ENCODE data around the gene MDFIC2. TPM values are rescaled to one million over a fixed set of nuclear protein-coding genes. Genes with fewer than 3 reads are reported as not detected.

The MDFIC2 gene
- total RNA-seq, 1 donor from 2014 or later: not detected

DNA sequence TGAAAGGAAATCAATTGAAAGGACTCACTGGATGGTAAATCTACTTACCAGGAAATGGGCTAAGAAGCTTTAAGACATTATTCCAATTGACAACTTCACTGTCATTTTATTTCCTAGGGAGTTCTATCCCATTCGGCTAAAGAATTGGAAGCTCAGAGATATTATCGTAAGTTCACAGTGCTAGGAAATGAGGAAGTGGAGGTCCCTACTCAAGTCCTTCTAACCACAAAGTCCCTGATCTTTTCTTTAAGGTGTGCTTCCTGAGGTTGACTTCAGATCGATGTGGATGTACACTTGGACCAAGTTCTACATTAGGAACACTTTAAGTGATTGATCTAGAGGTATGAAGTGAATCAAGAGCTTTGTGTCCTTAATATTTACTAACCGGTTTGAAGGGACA, 63.6 kb downstream of the MDFIC2 start:
- TF ChIP-seq, protein P1, sequence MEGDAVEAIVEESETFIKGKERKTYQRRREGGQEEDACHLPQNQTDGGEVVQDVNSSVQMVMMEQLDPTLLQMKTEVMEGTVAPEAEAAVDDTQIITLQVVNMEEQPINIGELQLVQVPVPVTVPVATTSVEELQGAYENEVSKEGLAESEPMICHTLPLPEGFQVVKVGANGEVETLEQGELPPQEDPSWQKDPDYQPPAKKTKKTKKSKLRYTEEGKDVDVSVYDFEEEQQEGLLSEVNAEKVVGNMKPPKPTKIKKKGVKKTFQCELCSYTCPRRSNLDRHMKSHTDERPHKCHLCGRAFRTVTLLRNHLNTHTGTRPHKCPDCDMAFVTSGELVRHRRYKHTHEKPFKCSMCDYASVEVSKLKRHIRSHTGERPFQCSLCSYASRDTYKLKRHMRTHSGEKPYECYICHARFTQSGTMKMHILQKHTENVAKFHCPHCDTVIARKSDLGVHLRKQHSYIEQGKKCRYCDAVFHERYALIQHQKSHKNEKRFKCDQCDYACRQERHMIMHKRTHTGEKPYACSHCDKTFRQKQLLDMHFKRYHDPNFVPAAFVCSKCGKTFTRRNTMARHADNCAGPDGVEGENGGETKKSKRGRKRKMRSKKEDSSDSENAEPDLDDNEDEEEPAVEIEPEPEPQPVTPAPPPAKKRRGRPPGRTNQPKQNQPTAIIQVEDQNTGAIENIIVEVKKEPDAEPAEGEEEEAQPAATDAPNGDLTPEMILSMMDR (IDR thresholded peaks at IDR 0.05): no peak
- Histone ChIP-seq H3K4me3 (no peak overlapping the region), H3K36me3 (no peaks in the 10 kb centered on the region), H3K9me3 (no peaks in the 10 kb centered on the region), H3K27ac (no peak overlapping the region), H3K27me3 (no peaks in the 10 kb centered on the region), H3K4me1 (no peaks in the 10 kb centered on the region)
- no peak for DNase-seq (ENCODE audit: extremely low spot score in 2 of 2)
- intact Hi-C loops (cut with DNase I): no loop called here

DNA sequence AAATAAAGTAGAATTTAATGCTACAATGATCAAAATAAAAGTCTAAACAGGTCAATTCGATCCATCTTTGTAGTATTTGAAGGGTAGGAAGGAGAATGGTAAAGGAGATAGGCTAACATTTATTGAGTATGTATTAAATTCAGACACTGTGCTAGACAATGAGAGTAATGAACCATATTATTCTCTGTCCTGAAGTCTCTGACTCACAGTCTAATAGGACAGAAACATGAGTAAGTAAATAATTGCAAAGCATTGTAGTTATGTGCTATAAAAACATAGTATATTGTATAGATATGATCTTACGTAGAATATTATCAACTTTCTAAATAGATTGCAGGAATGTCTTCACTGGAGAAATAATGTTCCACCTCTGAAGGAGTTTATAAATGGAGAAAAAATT, 64.5 kb downstream of the MDFIC2 start:
- H3K9me3 ChIP-seq: no peaks in the 10 kb centered on the region
- DNase-seq (ENCODE audit: extremely low spot score in 2 of 2): no peak
- H3K4me1 ChIP-seq: no peaks in the 10 kb centered on the region
- no peaks in the 10 kb centered on the region for H3K27me3 ChIP-seq
- H3K27ac ChIP-seq: no peak overlapping the region
- intact Hi-C loops (cut with DNase I): no loop called here
- no peak overlapping the region for H3K4me3 ChIP-seq
- H3K36me3 ChIP-seq: no peaks in the 10 kb centered on the region
- TF ChIP-seq POLR2AphosphoS5 (IDR thresholded peaks at IDR 0.05; ENCODE audit: insufficient read depth in 1 of 2, low read depth in 1 of 2) (no peak), POLR2A (IDR thresholded peaks at IDR 0.05) (no peak)
- TF ChIP-seq, protein P1 (IDR thresholded peaks at IDR 0.05): no peak

DNA sequence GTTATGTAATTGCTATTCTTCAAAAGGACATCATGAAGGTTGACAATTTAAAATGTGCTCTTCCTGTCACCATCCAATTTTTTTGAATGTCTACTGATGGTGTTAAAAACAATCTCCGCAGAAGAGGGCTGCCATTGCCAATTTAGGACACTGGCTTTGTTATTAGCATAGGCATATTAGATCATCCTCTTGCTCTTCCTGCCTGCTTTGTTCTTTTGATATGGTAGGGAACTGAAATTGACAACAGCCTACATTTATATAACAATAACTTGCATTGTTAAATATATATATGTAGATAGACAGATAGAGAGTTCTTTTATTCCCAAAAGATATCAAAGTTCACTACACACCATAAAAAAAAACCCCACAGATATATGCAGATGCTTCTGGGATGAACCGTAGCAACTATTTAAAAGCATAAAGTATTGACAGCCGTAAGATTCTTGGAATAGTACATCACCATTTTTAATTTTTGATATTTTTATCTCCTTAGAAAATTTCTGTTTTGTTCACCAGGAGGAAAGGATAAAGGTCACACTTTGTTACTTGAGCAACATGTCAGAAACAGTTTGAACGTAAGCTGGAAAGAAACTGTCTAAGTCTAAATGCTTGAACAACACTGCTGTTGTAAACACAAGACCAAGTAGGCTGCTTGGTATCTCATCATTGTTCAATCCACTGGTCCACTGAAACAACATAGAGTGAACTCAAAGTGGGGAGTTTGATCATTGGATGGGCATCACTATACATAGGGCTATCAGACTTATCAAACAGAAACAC, 66.5 kb downstream of the MDFIC2 start:
- Histone ChIP-seq H3K36me3 (no peaks in the 10 kb centered on the region), H3K27ac (no peak overlapping the region), H3K4me3 (no peak overlapping the region), H3K4me1 (no peaks in the 10 kb centered on the region), H3K9me3 (no peaks in the 10 kb centered on the region), H3K27me3 (no peaks in the 10 kb centered on the region)
- intact Hi-C loops (cut with DNase I): no loop called here
- TF ChIP-seq, protein P1 (IDR thresholded peaks at IDR 0.05): no peak
- no peak for TF ChIP-seq POLR2AphosphoS5 (IDR thresholded peaks at IDR 0.05; ENCODE audit: insufficient read depth in 1 of 2, low read depth in 1 of 2)
- no peak for TF ChIP-seq POLR2A (IDR thresholded peaks at IDR 0.05)
- no peak for DNase-seq (ENCODE audit: extremely low spot score in 2 of 2)

DNA sequence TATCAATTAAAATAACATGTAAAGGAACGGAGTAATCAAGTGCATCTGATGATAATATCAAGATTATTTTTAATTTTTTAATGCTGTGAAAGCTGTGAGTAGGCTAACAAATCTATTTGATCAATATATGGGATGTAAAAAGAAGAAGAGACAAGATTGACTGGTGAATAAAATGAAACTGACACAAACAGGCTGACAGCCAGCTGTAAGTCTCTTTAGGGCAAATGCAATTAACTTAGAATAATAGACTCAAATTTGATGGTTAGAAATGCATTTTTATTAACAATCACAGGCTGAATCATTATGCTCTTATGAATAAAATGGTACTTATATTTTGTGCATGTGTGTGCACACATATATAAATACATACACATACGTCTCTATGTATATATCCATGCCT, 68.0 kb downstream of the MDFIC2 start:
- Histone ChIP-seq H3K27me3 (no peaks in the 10 kb centered on the region), H3K4me3 (no peak overlapping the region), H3K27ac (no peak overlapping the region), H3K36me3 (no peaks in the 10 kb centered on the region), H3K9me3 (no peaks in the 10 kb centered on the region), H3K4me1 (no peaks in the 10 kb centered on the region)
- intact Hi-C loops (cut with DNase I): no loop called here
- no peak for DNase-seq (ENCODE audit: extremely low spot score in 2 of 2)
- TF ChIP-seq POLR2A (IDR thresholded peaks at IDR 0.05): no peak
- TF ChIP-seq POLR2AphosphoS5 (IDR thresholded peaks at IDR 0.05; ENCODE audit: insufficient read depth in 1 of 2, low read depth in 1 of 2): no peak
- TF ChIP-seq, protein P1 (IDR thresholded peaks at IDR 0.05): no peak

DNA sequence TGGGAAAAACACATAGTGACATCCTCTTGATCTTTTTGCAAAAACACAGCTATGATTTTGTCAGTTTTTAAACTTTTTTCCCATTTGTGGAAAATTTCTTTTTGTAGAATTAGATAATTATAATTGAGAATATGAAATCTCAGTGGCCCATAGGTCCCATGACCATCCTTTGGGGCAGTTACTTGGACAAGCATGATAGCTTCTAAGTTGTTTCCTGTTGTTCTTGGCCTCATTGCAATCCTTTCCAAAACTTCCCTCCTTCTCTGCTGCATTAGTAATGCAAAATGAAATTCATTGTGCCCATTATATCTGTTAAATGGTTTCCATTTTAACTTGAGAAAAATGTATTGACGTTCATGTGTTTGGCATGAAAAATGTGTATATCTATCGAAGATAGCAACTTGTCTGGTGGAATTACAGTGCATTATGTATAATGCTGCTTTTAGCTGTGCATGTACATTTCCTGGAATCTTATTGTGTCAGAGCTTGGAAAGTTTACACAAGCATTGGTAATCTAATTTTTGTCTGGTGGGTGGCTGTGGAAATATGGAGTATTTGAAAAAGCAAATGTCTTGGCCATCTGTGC, 70.0 kb downstream of the MDFIC2 start:
- Histone ChIP-seq H3K4me1 (no peaks in the 10 kb centered on the region), H3K27me3 (no peaks in the 10 kb centered on the region), H3K9me3 (no peaks in the 10 kb centered on the region), H3K27ac (no peak overlapping the region), H3K36me3 (no peaks in the 10 kb centered on the region), H3K4me3 (no peak overlapping the region)
- no peak for TF ChIP-seq POLR2A (IDR thresholded peaks at IDR 0.05)
- TF ChIP-seq, protein P1 (IDR thresholded peaks at IDR 0.05): no peak
- TF ChIP-seq POLR2AphosphoS5 (IDR thresholded peaks at IDR 0.05; ENCODE audit: insufficient read depth in 1 of 2, low read depth in 1 of 2): no peak
- intact Hi-C loops (cut with DNase I): no loop called here
- no peak for DNase-seq (ENCODE audit: extremely low spot score in 2 of 2)

All from vagina (tissue), 2 donors.